Psoas muscle (tissue), 8 donors: Measurements from ENCODE around the gene WDR4. TPM values are rescaled to one million over a fixed set of nuclear protein-coding genes. Genes with fewer than 3 reads are reported as not detected.
"Not testable (repeated sequence)": the region's sequence is repeated elsewhere in the genome, so short reads cannot be mapped to it uniquely, and the experiment has no call there.

Source experiments
- ATAC-seq, 4 donors: fragments of 200-7000 bp; cut with Tn5 transposase; one replicate each; pipeline ENCODE4 v1.9.1; 2020; ENCODE audit warnings: moderate library complexity in 3 of 4, mild to moderate bottlenecking in 2 of 4
- DNase-seq, 2 donors: peaks; one replicate each; pipeline ENCODE4 v3.0.0-alpha.2; 2020
- H3K27ac ChIP-seq: fragments of 200-600 bp; one replicate; pipeline ENCODE4 v1.8.0; 2022
- H3K27me3 ChIP-seq, 3 donors: fragments of 200-600 bp in 1 of 3; one replicate each; pipeline versions ENCODE4 v1.6.1 to v1.8.0; 2013 to 2022; ENCODE audit warnings: low read length in 2 of 3, mild to moderate bottlenecking in 2 of 3, moderate library complexity in 1 of 3; ENCODE audit not compliant: insufficient read depth in 3 of 3
- H3K36me3 ChIP-seq, 2 donors: fragments of 200-600 bp in 1 of 2; one replicate each; pipeline versions ENCODE4 v1.6.1 to v1.8.0; 2013 to 2022; ENCODE audit warnings: low read depth in 1 of 2, mild to moderate bottlenecking in 1 of 2, moderate library complexity in 1 of 2; ENCODE audit not compliant: insufficient read depth in 1 of 2
- H3K4me1 ChIP-seq: fragments of 200-600 bp; one replicate; pipeline ENCODE4 v1.8.0; 2022
- H3K4me3 ChIP-seq: fragments of 200-600 bp; one replicate; pipeline ENCODE4 v1.8.0; 2022; ENCODE audit warnings: mild to moderate bottlenecking
- H3K9me3 ChIP-seq: fragments of 200-600 bp; one replicate; pipeline ENCODE4 v1.8.0; 2022
- WGBS, 3 donors: extraction: QIAGEN DNeasy Blood & Tissue Kit; methylation state at CpG; one replicate each; pipeline versions ENCODE4 v1.1.6 to v1.1.7; 2013; 5-methylcytosine and 5-hydroxymethylcytosine counted together
- intact Hi-C, 2 donors: fragments of 100-400 bp; cut with DNase I; formaldehyde crosslinking; loops; one replicate each; pipeline versions ENCODE4 v1.11.0 to v1.14.2; 2022
- polyA plus RNA-seq, 3 donors: library from polyadenylated mRNA; stranded (reverse); fragments of 200-250 nt; gene quantifications; one replicate each; pipeline ENCODE4 v1.2.3, GENCODE V29; 2013
- total RNA-seq, 4 donors: library from RNA; stranded (reverse); fragmentation: NEBNext Ultra II Directional in 2 of 4; extraction: Animal tissue kit (Norgen Biotek cat#: 25700) in 2 of 4; gene quantifications; one replicate each; pipeline versions ENCODE4 v1.2.1 to v1.2.4, GENCODE V29; 2021 to 2023
- TF ChIP-seq, protein P1 (sequence below): fragments of 200-600 bp; IDR thresholded peaks from one replicate; pipeline ENCODE4 v1.8.0; 2022; ENCODE audit warnings: antibody characterized with exemption
- donor health status: healthy with polysubstance abuse.
- donor health status: DM: no; HTN: no; CAD: no; lungs with moderate emphysema.
- donor health status: Bipolar disorder and iron deficiency.
- donor health status: healthy.
- donor health status: DM: yes; HTN: yes; CAD: no.
- donor health status: DM: no; HTN: no; CAD: no.
- donor health status: DM: no; HTN: no; CAD: no.
- donor health status: DM: yes; HTN: yes; CAD: no.

Gene WDR4
- total and polyA plus RNA-seq, 7 donors, result 4.8 to 40.2 (median 11.1) TPM

DNA sequence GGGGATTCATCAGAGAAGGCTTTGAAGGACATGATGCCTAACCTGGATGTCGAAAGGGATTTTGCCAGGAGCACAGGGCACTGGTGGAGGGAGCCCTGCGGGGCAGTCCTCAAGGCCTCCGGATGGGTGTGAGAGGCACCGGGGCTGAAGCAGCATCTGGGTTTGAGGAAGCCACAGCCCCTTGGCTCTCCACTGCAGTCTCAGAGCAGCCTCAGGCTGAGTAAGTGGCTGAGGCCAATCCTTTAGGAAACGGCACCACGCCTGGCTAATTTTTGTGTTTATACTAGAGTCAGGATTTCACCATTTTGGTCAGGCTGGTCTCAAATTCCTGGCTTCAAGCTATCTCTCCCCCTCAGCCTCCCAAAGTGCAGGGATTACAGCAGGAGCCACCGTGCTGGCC is 34.1 kb upstream of the WDR4 start:
- TF ChIP-seq, protein P1, sequence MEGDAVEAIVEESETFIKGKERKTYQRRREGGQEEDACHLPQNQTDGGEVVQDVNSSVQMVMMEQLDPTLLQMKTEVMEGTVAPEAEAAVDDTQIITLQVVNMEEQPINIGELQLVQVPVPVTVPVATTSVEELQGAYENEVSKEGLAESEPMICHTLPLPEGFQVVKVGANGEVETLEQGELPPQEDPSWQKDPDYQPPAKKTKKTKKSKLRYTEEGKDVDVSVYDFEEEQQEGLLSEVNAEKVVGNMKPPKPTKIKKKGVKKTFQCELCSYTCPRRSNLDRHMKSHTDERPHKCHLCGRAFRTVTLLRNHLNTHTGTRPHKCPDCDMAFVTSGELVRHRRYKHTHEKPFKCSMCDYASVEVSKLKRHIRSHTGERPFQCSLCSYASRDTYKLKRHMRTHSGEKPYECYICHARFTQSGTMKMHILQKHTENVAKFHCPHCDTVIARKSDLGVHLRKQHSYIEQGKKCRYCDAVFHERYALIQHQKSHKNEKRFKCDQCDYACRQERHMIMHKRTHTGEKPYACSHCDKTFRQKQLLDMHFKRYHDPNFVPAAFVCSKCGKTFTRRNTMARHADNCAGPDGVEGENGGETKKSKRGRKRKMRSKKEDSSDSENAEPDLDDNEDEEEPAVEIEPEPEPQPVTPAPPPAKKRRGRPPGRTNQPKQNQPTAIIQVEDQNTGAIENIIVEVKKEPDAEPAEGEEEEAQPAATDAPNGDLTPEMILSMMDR, result no peak
- WGBS, 3 donors, result 63 to 81% (median 77%) methylated on average over 7 of the region's 7 CpGs
- Histone ChIP-seq H3K4me1 (no peaks in the 10 kb centered on the region), H3K9me3 (no peaks in the 10 kb centered on the region), H3K27me3 (no peaks in the 10 kb centered on the region), H3K27ac (no peak overlapping the region), H3K4me3 (no peak overlapping the region), H3K36me3 (peaks cover 0 to 44% of the 10 kb centered on the region in 2 donors)
- DNase-seq (no peak), ATAC-seq (peak in 3 of 4 donors; percentile 10 to 39 (median 27))
- intact Hi-C loops, result loop anchor here in 1 of 2 donors (10.0 kb wide), 1 partner anchor 49 kb away; no protein-coding TSS in a partner anchor

DNA sequence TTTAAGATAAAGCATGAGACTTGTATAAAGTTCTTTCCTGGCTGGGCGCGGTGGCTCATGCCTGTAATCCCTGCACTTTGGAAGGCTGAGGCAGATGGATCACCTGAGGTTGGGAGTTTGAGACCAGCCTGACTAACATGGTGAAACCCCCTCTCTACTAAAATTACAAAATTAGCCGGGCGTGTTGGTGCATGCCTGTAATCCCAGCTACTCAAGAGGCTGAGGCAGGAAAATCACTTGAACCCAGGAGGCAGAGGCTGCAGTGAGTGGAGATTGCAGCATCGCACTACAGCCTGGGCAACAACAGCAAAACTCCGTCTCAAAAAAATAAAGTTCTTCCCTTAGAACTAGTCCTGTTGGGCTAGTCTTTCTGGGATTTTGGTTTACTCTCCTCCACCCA is 32.6 kb upstream of the WDR4 start:
- 90 to 95% (median 92%) methylated on average over 6 of the region's 6 CpGs for WGBS, 3 donors
- intact Hi-C loops, result loop anchor here in 1 of 2 donors (10.0 kb wide), 1 partner anchor 47 kb away; no protein-coding TSS in a partner anchor
- H3K36me3 ChIP-seq, result peaks cover 0 to 60% of the 10 kb centered on the region in 2 donors
- not testable (repeated sequence) for ATAC-seq, H3K9me3 ChIP-seq, H3K4me3 ChIP-seq, H3K27ac ChIP-seq, DNase-seq, H3K27me3 ChIP-seq, H3K4me1 ChIP-seq

DNA sequence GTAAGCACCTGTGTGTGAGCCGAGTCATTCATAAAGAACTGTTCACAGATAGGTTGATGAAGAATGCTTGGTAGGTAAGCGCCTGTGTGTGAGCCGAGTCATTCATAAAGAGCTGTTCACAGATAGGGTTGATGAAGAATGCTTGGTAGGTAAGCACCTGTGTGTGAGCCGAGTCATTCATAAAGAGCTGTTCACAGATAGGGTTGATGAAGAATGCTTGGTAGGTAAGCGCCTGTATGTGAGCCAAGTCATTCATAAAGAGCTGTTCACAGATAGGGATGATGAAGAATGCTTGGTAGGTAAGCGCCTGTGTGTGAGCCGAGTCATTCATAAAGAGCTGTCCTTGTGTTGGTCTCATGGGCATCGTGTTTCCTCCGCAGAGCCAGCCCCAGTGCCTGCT is 29.1 kb upstream of the WDR4 start:
- DNase-seq, H3K4me1 ChIP-seq, H3K9me3 ChIP-seq, H3K27me3 ChIP-seq, ATAC-seq, H3K27ac ChIP-seq, intact Hi-C loops, H3K4me3 ChIP-seq: not testable (repeated sequence)
- H3K36me3 ChIP-seq, result peaks cover 2 to 93% of the 10 kb centered on the region in 2 donors
- WGBS, 3 donors, result 84 to 91% (median 87%) methylated on average over 9 of the region's 9 CpGs

DNA sequence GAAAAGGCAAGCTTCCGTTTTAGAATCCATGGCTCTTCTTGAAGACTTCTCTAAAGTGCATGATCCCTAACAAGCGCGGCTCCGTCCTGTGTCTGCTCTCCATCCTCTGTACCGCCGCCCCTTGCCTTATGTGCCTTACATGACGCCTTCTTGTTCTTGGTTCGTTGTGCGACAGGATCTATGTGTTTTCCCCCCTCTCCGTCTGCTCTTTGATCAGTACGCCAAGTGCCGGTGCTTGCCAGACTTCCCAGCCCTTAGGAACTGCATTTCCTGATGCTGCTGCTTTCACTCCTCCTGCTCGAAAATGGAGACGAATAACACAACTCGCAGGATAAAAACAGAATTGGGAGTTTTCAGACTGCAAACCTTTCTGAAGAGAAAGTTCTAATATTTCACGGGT is 26.9 kb upstream of the WDR4 start:
- 95 to 97% (median 97%) methylated on average over 16 of the region's 16 CpGs for WGBS, 3 donors
- H3K4me1 ChIP-seq, result no peaks in the 10 kb centered on the region
- DNase-seq (no peak), ATAC-seq (peak in 1 of 4 donors; percentile 12)
- H3K36me3 ChIP-seq, result peaks cover 6 to 99% of the 10 kb centered on the region in 2 donors
- H3K4me3 ChIP-seq, result no peak overlapping the region
- H3K27me3 ChIP-seq, result no peaks in the 10 kb centered on the region
- H3K9me3 ChIP-seq, result no peaks in the 10 kb centered on the region
- intact Hi-C loops, result no loop called here
- TF ChIP-seq, protein P1, result no peak
- H3K27ac ChIP-seq, result no peak overlapping the region

DNA sequence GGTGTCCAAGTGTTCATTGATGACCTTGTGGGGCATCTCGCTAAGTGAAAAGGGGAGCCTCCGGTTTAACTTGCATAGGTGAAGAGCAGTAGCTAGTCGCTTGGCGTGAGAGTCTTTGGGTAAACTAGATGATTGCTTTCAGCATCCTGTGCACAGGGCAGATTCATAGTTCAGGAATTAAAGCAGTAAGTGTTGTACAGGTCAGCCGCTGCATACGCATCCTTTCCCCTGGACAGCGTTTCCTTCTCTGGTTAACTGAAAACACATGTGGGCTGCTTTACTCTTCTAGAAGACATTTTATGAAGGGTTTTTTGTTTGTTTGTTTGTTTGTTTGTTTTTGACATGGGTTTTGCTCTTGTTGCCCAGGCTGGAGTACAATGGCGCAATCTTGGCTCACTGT is 25.9 kb upstream of the WDR4 start:
- TF ChIP-seq, protein P1, result no peak
- Histone ChIP-seq H3K9me3 (no peaks in the 10 kb centered on the region), H3K36me3 (peaks cover 9 to 99% of the 10 kb centered on the region in 2 donors), H3K27me3 (no peaks in the 10 kb centered on the region), H3K4me3 (no peak overlapping the region), H3K4me1 (no peaks in the 10 kb centered on the region), H3K27ac (no peak overlapping the region)
- WGBS, 3 donors, result 95 to 96% (median 96%) methylated on average over 8 of the region's 8 CpGs
- DNase-seq (no peak), ATAC-seq (no peak)
- intact Hi-C loops, result no loop called here

DNA sequence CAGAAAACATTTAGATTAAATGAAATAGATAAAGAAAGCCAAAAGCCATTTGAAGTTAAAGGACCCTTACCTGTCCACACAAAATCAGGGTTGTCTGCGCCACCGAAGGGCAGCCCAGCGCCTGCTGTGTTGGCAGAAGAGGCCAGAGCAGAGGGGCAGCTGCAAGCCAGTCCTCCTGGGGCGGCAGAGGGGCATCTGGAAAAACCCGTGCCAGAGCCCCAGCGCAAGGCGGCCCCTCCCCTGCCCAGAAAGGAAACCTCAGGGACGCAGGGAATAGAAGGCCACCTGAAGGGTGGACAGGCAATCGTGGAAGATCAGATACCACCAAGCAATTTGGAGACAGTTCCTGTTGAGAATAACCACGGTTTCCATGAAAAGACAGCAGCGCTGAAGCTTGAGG is 24.5 kb upstream of the WDR4 start:
- no peak overlapping the region for H3K27ac ChIP-seq
- ATAC-seq (no peak), DNase-seq (no peak)
- 93 to 95% (median 94%) methylated on average over 11 of the region's 11 CpGs for WGBS, 3 donors
- peaks cover 11 to 99% of the 10 kb centered on the region in 2 donors for H3K36me3 ChIP-seq
- H3K27me3 ChIP-seq, result no peaks in the 10 kb centered on the region
- TF ChIP-seq, protein P1, result no peak
- no peaks in the 10 kb centered on the region for H3K4me1 ChIP-seq
- intact Hi-C loops, result no loop called here
- H3K4me3 ChIP-seq, result no peak overlapping the region
- H3K9me3 ChIP-seq, result no peaks in the 10 kb centered on the region
